ENCODE measurements around the gene PLPP3.

GRCh38 chr1:56491441-56491840 lies 87.9 kb downstream of the PLPP3 start:
- TF ChIP-seq CTCF (IDR thresholded peaks at IDR 0.05) (no peak), POLR2A (IDR thresholded peaks at IDR 0.05) (no peak)

All from right lobe of liver (tissue), 4 donors.